HG02642 (cell line): ENCODE data around the gene TCOF1.
A peak's percentile ranks its signal among the peaks of the same experiment; 100 is the strongest.

Source experiments
- ATAC-seq: cut with Tn5 transposase; IDR thresholded peaks from one replicate; pipeline ENCODE4 v1.9.1; 2021; ENCODE audit warnings: mild to moderate bottlenecking; ENCODE audit not compliant: unreplicated experiment, poor library complexity

The TCOF1 gene

GRCh38 chr5:150346592-150346991 lies 10.9 kb upstream of the TCOF1 start:
- ATAC-seq, result no peak

- ATAC-seq, result no peak
Observed at GRCh38 chr5:150347003-150347402, 10.5 kb upstream of the TCOF1 start.

- no peak for ATAC-seq
Observed at GRCh38 chr5:150347451-150347850, 10.0 kb upstream of the TCOF1 start.

- ATAC-seq, result no peak
Observed at GRCh38 chr5:150349681-150350275, 7.7 kb upstream of the TCOF1 start.

- peak; percentile 86 for ATAC-seq
Observed at GRCh38 chr5:150350524-150351344, 6.8 kb upstream of the TCOF1 start.

GRCh38 chr5:150352244-150353031 lies 5.1 kb upstream of the TCOF1 start:
- no peak for ATAC-seq

GRCh38 chr5:150353032-150353675 lies 4.3 kb upstream of the TCOF1 start:
- no peak for ATAC-seq

GRCh38 chr5:150355791-150356190 lies 1.7 kb upstream of the TCOF1 start:
- no peak for ATAC-seq

GRCh38 chr5:150356575-150357294 lies 762 bp upstream of the TCOF1 start:
- no peak for ATAC-seq

GRCh38 chr5:150358261-150359095 lies 981 bp downstream of the TCOF1 start:
- no peak for ATAC-seq

- ATAC-seq, result peak; percentile 23
Observed at GRCh38 chr5:150361301-150361700, 3.8 kb downstream of the TCOF1 start.

GRCh38 chr5:150363185-150363584 lies 5.7 kb downstream of the TCOF1 start:
- ATAC-seq, result no peak

- no peak for ATAC-seq
Observed at GRCh38 chr5:150364004-150364403, 6.5 kb downstream of the TCOF1 start.

GRCh38 chr5:150368526-150368925 lies 11.0 kb downstream of the TCOF1 start:
- no peak for ATAC-seq

GRCh38 chr5:150372639-150373038 lies 15.1 kb downstream of the TCOF1 start:
- no peak for ATAC-seq

- ATAC-seq, result no peak
Observed at GRCh38 chr5:150374651-150375050, 17.2 kb downstream of the TCOF1 start.

- ATAC-seq, result no peak
Observed at GRCh38 chr5:150376799-150377771, 19.6 kb downstream of the TCOF1 start.
